Testis (tissue), 3 donors: Measurements from ENCODE around the gene PAK6. TPM values are rescaled to one million over a fixed set of nuclear protein-coding genes. Genes with fewer than 3 reads are reported as not detected.

Source experiments
- DNase-seq: peaks from one replicate; pipeline ENCODE4 v3.0.0-alpha.2; 2019
- H3K27ac ChIP-seq, 2 donors: fragments of 200-600 bp; sonication (generic); one replicate each; pipeline ENCODE4 v1.5.1; 2019
- H3K27me3 ChIP-seq: fragments of 200-600 bp; sonication (generic); one replicate; pipeline ENCODE4 v1.5.1; 2019
- H3K36me3 ChIP-seq: fragments of 200-600 bp; sonication (generic); one replicate; pipeline ENCODE4 v1.5.1; 2017; ENCODE audit warnings: low read depth; ENCODE audit errors: missing control alignments
- H3K4me1 ChIP-seq: fragments of 200-600 bp; sonication (generic); one replicate; pipeline ENCODE4 v1.5.1; 2019
- H3K4me3 ChIP-seq, 2 donors: fragments of 200-600 bp; sonication (generic); one replicate each; pipeline ENCODE4 v1.5.1; 2017 to 2019
- H3K9me3 ChIP-seq: fragments of 200-600 bp; sonication (generic); one replicate; pipeline ENCODE4 v1.5.1; 2017
- POLR2A ChIP-seq: fragments of 450-650 bp; IDR thresholded peaks from one replicate; pipeline ENCODE4 v1.6.1; 2017; ENCODE audit warnings: antibody characterized with exemption, mild to moderate bottlenecking, moderate library complexity
- WGBS, 2 donors: methylation state at CpG; one replicate each; pipeline ENCODE4 v1.1.5; 2018; 5-methylcytosine and 5-hydroxymethylcytosine counted together
- intact Hi-C: fragments of 100-400 bp; cut with DNase I; formaldehyde crosslinking; loops from one replicate; pipeline ENCODE4 v1.15.1; 2023; ENCODE audit warnings: low total_unique reads
- polyA plus RNA-seq: library from polyadenylated mRNA; stranded (reverse); fragments of 350-450 nt; fragmentation: Illumina TruSeq; extraction: RNeasy Lipid Tissue Mini Kit (QIAGEN cat#74804); gene quantifications from one replicate; pipeline ENCODE4 v1.2.3, GENCODE V29; 2014; ENCODE audit warnings: low read depth, low replicate concordance; ENCODE audit not compliant: insufficient read depth
- total RNA-seq, 2 donors: library from RNA; depleted of rRNA; stranded (reverse); fragments of >200 nt; gene quantifications; one replicate each; pipeline ENCODE4 v1.2.3, GENCODE V29; 2016
- TF ChIP-seq, protein P1 (sequence below), 3 experiments: fragments of 450-650 bp in 2 of 3; fragments of 200-600 bp in 1 of 3; sonication (generic) in 1 of 3; IDR thresholded peaks; one replicate each; pipeline ENCODE4 v1.5.1; 2016 to 2019; ENCODE audit warnings: antibody characterized with exemption in 3 of 3, mild to moderate bottlenecking in 2 of 3, moderate library complexity in 1 of 3

Gene PAK6
- total and polyA plus RNA-seq, 3 donors from 2014 or later, result 47.4 to 245 (median 140) TPM

- intact Hi-C loops, result no loop called here
- 5% methylated on average over 35 of the region's 82 CpGs; no CpG with 5 or more reads in 1 of the 2 donors for WGBS, 2 donors
- DNase-seq, result peak; percentile 74
- Histone ChIP-seq H3K9me3 (no peaks in the 10 kb centered on the region), H3K36me3 (no peaks in the 10 kb centered on the region), H3K27ac (peak overlapping the region; percentile 64 to 66), H3K27me3 (no peaks in the 10 kb centered on the region), H3K4me3 (peak overlapping the region; percentile 56 to 70), H3K4me1 (peaks cover 45% of the 10 kb centered on the region)
- TF ChIP-seq POLR2A, result no peak
- TF ChIP-seq, protein P1, sequence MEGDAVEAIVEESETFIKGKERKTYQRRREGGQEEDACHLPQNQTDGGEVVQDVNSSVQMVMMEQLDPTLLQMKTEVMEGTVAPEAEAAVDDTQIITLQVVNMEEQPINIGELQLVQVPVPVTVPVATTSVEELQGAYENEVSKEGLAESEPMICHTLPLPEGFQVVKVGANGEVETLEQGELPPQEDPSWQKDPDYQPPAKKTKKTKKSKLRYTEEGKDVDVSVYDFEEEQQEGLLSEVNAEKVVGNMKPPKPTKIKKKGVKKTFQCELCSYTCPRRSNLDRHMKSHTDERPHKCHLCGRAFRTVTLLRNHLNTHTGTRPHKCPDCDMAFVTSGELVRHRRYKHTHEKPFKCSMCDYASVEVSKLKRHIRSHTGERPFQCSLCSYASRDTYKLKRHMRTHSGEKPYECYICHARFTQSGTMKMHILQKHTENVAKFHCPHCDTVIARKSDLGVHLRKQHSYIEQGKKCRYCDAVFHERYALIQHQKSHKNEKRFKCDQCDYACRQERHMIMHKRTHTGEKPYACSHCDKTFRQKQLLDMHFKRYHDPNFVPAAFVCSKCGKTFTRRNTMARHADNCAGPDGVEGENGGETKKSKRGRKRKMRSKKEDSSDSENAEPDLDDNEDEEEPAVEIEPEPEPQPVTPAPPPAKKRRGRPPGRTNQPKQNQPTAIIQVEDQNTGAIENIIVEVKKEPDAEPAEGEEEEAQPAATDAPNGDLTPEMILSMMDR (IDR thresholded peaks at IDR 0.05), result no peak
Measured at GRCh38 chr15:40252438-40253166, 13.7 kb downstream of the PAK6 start.

GRCh38 chr15:40253167-40253790 lies 14.4 kb downstream of the PAK6 start:
- 25 to 35% methylated on average over 25 to 28 of the region's 28 CpGs for WGBS, 2 donors
- H3K27ac ChIP-seq, result peak overlapping the region; percentile 64 to 66
- DNase-seq, result no peak
- H3K27me3 ChIP-seq, result no peaks in the 10 kb centered on the region
- TF ChIP-seq POLR2A, result no peak
- TF ChIP-seq, protein P1 (IDR thresholded peaks at IDR 0.05), result no peak
- intact Hi-C loops, result no loop called here
- peak overlapping the region; percentile 56 to 70 for H3K4me3 ChIP-seq
- H3K4me1 ChIP-seq, result peaks cover 45% of the 10 kb centered on the region
- no peaks in the 10 kb centered on the region for H3K9me3 ChIP-seq
- H3K36me3 ChIP-seq, result no peaks in the 10 kb centered on the region

- intact Hi-C loops, result no loop called here
- no peak for DNase-seq
- Histone ChIP-seq H3K27ac (no peak overlapping the region), H3K27me3 (no peaks in the 10 kb centered on the region), H3K9me3 (no peaks in the 10 kb centered on the region), H3K4me1 (peaks cover 45% of the 10 kb centered on the region), H3K36me3 (no peaks in the 10 kb centered on the region), H3K4me3 (no peak overlapping the region)
- 93 to 100% methylated on average over 3 of the region's 3 CpGs for WGBS, 2 donors
- TF ChIP-seq POLR2A, result no peak
- TF ChIP-seq, protein P1 (IDR thresholded peaks at IDR 0.05), result no peak
Measured at GRCh38 chr15:40254452-40254851, 15.6 kb downstream of the PAK6 start.

GRCh38 chr15:40255033-40255432 lies 16.2 kb downstream of the PAK6 start:
- DNase-seq, result no peak
- intact Hi-C loops, result no loop called here
- H3K27ac ChIP-seq, result no peak overlapping the region
- no peaks in the 10 kb centered on the region for H3K9me3 ChIP-seq
- H3K4me1 ChIP-seq, result peaks cover 45% of the 10 kb centered on the region
- no peak overlapping the region for H3K4me3 ChIP-seq
- no peaks in the 10 kb centered on the region for H3K27me3 ChIP-seq
- H3K36me3 ChIP-seq, result no peaks in the 10 kb centered on the region
- no peak for TF ChIP-seq POLR2A
- TF ChIP-seq, protein P1 (IDR thresholded peaks at IDR 0.05), result no peak
- WGBS, 2 donors, result 77% methylated on average over 4 of the region's 4 CpGs
